ENCODE results near the gene LDAH.

DNA sequence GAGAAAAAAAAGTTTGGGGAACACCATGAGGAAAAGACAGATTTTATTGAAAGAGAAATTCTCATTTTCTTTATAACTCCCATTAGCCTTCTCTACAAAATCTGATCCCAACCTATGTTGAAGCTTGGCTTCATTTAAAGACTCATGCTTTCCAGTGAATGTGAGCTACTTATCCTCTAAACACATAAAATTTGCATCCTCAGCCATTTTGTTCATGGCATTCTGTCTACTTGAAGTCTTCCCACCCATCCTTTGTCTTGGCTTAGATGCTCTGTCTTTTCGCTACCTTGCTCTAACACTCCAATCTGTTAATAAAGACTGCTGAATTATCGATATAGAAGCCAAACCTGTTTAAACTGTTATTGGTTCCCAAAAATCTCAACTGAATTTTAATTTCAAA lies 116.7 kb downstream of the LDAH start:
- TF ChIP-seq, protein P1, sequence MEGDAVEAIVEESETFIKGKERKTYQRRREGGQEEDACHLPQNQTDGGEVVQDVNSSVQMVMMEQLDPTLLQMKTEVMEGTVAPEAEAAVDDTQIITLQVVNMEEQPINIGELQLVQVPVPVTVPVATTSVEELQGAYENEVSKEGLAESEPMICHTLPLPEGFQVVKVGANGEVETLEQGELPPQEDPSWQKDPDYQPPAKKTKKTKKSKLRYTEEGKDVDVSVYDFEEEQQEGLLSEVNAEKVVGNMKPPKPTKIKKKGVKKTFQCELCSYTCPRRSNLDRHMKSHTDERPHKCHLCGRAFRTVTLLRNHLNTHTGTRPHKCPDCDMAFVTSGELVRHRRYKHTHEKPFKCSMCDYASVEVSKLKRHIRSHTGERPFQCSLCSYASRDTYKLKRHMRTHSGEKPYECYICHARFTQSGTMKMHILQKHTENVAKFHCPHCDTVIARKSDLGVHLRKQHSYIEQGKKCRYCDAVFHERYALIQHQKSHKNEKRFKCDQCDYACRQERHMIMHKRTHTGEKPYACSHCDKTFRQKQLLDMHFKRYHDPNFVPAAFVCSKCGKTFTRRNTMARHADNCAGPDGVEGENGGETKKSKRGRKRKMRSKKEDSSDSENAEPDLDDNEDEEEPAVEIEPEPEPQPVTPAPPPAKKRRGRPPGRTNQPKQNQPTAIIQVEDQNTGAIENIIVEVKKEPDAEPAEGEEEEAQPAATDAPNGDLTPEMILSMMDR (IDR thresholded peaks at IDR 0.05) = no peak
- TF ChIP-seq EZH2 (IDR thresholded peaks at IDR 0.05; ENCODE audit: borderline replicate concordance, insufficient read depth, low read depth, low read length, poor library complexity, severe bottlenecking) = no peak
